OCI-LY1 (cell line): Measurements from ENCODE around the gene CRTC3.

Experiments
- H2AFZ ChIP-seq: fragments of 200-600 bp; sonication (generic), shearing (Covaris generic); 2 replicates; pipeline ENCODE4 v1.6.0; 2014; ENCODE audit warnings: antibody characterized with exemption, mild to moderate bottlenecking, low read length
- H3F3A ChIP-seq: fragments of 200-600 bp; sonication (generic), shearing (Covaris generic); 2 replicates; pipeline ENCODE4 v1.6.0; 2014; ENCODE audit warnings: mild to moderate bottlenecking, antibody characterized with exemption, low read length, moderate library complexity; ENCODE audit not compliant: insufficient read depth
- H3K27ac ChIP-seq: fragments of 200-600 bp; sonication (generic); 2 replicates; pipeline ENCODE4 v1.5.1; 2014; ENCODE audit warnings: low read length, mixed run types, mild to moderate bottlenecking, low read depth; ENCODE audit not compliant: poor library complexity, severe bottlenecking
- H3K27me3 ChIP-seq: fragments of 200-600 bp; sonication (generic); 2 replicates; pipeline ENCODE4 v1.6.0; 2014; ENCODE audit warnings: antibody characterized with exemption, mild to moderate bottlenecking, low read length, moderate library complexity; ENCODE audit not compliant: insufficient read depth
- H3K36me3 ChIP-seq: fragments of 200-600 bp; sonication (generic); 2 replicates; pipeline ENCODE4 v1.6.1; 2014; ENCODE audit warnings: mild to moderate bottlenecking, antibody characterized with exemption, low read length, moderate library complexity, mixed read lengths; ENCODE audit not compliant: insufficient read depth
- H3K4me1 ChIP-seq: fragments of 200-600 bp; sonication (generic); 2 replicates; pipeline ENCODE4 v1.5.1; 2014; ENCODE audit warnings: mild to moderate bottlenecking, low read length, moderate library complexity; ENCODE audit not compliant: insufficient read depth, severe bottlenecking
- H3K4me2 ChIP-seq: fragments of 200-600 bp; sonication (generic), shearing (Covaris generic); 2 replicates; pipeline ENCODE4 v1.6.1; 2014; ENCODE audit warnings: low read length
- H3K4me3 ChIP-seq: fragments of 200-600 bp; sonication (generic); 2 replicates; pipeline ENCODE4 v1.5.1; 2014; ENCODE audit warnings: low read length, low read depth, mild to moderate bottlenecking, mixed read lengths; ENCODE audit not compliant: poor library complexity, severe bottlenecking
- H3K79me2 ChIP-seq: fragments of 200-600 bp; shearing (Covaris generic); 2 replicates; pipeline ENCODE4 v1.6.1; 2016; ENCODE audit warnings: mixed run types, low read length, mixed read lengths; ENCODE audit not compliant: insufficient read depth
- H3K9ac ChIP-seq: fragments of 200-600 bp; sonication (generic), shearing (Covaris generic); 2 replicates; pipeline ENCODE4 v1.6.1; 2014; ENCODE audit warnings: mild to moderate bottlenecking, low read length, mixed read lengths
- H3K9me2 ChIP-seq: fragments of 200-600 bp; sonication (generic), shearing (Covaris generic); 2 replicates; pipeline ENCODE4 v1.6.1; 2014; ENCODE audit warnings: low read depth, mild to moderate bottlenecking, low read length, mixed read lengths
- H3K9me3 ChIP-seq: fragments of 200-600 bp; shearing (Covaris generic); 2 replicates; pipeline ENCODE4 v1.6.1; 2014; ENCODE audit warnings: low read length, mixed read lengths
- H4K20me1 ChIP-seq: fragments of 200-600 bp; sonication (generic), shearing (Covaris generic); 2 replicates; pipeline ENCODE4 v1.6.0; 2016; ENCODE audit warnings: mild to moderate bottlenecking, low read length; ENCODE audit not compliant: insufficient read depth
- EZH2 ChIP-seq: fragments of 200-600 bp; sonication (generic), shearing (Covaris generic); IDR thresholded peaks from 2 replicates; pipeline ENCODE4 v1.8.0; 2017; ENCODE audit warnings: borderline replicate concordance, mixed run types, mild to moderate bottlenecking, antibody characterized with exemption, low read length, moderate library complexity, mixed read lengths
- TF ChIP-seq, protein P1 (sequence below): fragments of 200-600 bp; sonication (generic), shearing (Covaris generic); IDR thresholded peaks from 2 replicates; pipeline ENCODE4 v1.5.1; 2017; ENCODE audit warnings: mild to moderate bottlenecking, antibody characterized with exemption, low read length, moderate library complexity, mixed read lengths

CRTC3 gene

DNA sequence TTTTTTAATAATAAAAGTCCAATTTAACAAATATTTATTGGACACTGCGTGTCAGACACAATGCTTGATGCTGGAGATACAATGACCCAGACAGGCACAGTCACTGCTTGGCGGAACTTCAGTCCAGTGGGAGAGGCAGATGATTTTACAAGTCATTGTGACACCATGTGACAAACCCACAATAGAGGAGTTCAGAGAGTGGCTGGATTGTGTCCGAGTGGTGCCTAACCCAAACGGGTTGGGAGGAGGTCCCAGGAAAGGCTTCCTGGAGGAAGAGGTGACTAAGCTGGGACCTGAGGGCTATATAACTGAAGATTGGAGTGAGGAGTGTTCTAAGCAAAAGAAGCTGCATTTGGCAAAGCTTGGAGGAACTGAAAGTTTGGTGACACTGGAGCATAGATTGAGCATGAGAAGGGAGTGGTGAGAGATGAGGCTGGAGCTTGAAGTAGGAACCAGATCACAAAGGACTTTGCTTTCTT is 41.4 kb downstream of the CRTC3 start:
- H3K27me3 ChIP-seq, result no peaks in the 10 kb centered on the region
- H3F3A ChIP-seq, result no peaks in the 10 kb centered on the region
- no peaks in the 10 kb centered on the region for H4K20me1 ChIP-seq
- H3K4me3 ChIP-seq, result no peak overlapping the region
- H3K9me2 ChIP-seq, result no peaks in the 10 kb centered on the region
- H2AFZ ChIP-seq, result no peak overlapping the region
- no peaks in the 10 kb centered on the region; the same call in 1 of the 2 replicates for H3K36me3 ChIP-seq
- TF ChIP-seq, protein P1, sequence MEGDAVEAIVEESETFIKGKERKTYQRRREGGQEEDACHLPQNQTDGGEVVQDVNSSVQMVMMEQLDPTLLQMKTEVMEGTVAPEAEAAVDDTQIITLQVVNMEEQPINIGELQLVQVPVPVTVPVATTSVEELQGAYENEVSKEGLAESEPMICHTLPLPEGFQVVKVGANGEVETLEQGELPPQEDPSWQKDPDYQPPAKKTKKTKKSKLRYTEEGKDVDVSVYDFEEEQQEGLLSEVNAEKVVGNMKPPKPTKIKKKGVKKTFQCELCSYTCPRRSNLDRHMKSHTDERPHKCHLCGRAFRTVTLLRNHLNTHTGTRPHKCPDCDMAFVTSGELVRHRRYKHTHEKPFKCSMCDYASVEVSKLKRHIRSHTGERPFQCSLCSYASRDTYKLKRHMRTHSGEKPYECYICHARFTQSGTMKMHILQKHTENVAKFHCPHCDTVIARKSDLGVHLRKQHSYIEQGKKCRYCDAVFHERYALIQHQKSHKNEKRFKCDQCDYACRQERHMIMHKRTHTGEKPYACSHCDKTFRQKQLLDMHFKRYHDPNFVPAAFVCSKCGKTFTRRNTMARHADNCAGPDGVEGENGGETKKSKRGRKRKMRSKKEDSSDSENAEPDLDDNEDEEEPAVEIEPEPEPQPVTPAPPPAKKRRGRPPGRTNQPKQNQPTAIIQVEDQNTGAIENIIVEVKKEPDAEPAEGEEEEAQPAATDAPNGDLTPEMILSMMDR, result no peak
- no peak for TF ChIP-seq EZH2
- no peak overlapping the region for H3K9ac ChIP-seq
- no peaks in the 10 kb centered on the region for H3K79me2 ChIP-seq
- H3K4me2 ChIP-seq, result no peak overlapping the region; the same call in 1 of the 2 replicates
- H3K4me1 ChIP-seq, result peaks cover 6% of the 10 kb centered on the region
- no peaks in the 10 kb centered on the region; the same call in 1 of the 2 replicates for H3K9me3 ChIP-seq
- H3K27ac ChIP-seq, result no peak overlapping the region

DNA sequence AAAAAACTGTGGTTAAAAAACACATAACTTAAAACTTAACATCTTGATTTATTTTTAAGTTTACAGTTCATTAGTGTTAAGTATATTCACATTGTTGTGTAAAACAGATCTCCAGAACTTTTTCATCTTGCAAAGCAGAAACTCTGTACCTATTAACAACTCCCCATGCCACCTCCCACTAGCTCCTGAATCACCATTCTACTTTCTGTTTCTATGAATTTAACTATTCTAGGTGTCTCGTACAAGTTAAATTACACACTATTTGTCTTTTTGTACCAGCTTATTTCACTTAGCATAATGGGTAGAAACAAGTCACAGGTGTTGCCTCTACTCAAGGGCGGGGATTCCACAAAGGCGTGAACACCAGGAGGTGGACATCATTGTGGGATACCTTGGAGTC is 43.2 kb downstream of the CRTC3 start:
- no peaks in the 10 kb centered on the region; the same call in 1 of the 2 replicates for H3K9me3 ChIP-seq
- H3K9ac ChIP-seq, result no peak overlapping the region
- no peak overlapping the region for H3K4me3 ChIP-seq
- H3K36me3 ChIP-seq, result no peaks in the 10 kb centered on the region; the same call in 1 of the 2 replicates
- no peaks in the 10 kb centered on the region for H3K9me2 ChIP-seq
- no peak for TF ChIP-seq EZH2
- TF ChIP-seq, protein P1, result no peak
- no peaks in the 10 kb centered on the region for H3K27me3 ChIP-seq
- no peak overlapping the region for H2AFZ ChIP-seq
- no peaks in the 10 kb centered on the region for H3K79me2 ChIP-seq
- H3K4me2 ChIP-seq, result no peak overlapping the region
- no peaks in the 10 kb centered on the region for H4K20me1 ChIP-seq
- no peak overlapping the region for H3K27ac ChIP-seq
- H3F3A ChIP-seq, result no peaks in the 10 kb centered on the region
- peaks cover 6% of the 10 kb centered on the region for H3K4me1 ChIP-seq

DNA sequence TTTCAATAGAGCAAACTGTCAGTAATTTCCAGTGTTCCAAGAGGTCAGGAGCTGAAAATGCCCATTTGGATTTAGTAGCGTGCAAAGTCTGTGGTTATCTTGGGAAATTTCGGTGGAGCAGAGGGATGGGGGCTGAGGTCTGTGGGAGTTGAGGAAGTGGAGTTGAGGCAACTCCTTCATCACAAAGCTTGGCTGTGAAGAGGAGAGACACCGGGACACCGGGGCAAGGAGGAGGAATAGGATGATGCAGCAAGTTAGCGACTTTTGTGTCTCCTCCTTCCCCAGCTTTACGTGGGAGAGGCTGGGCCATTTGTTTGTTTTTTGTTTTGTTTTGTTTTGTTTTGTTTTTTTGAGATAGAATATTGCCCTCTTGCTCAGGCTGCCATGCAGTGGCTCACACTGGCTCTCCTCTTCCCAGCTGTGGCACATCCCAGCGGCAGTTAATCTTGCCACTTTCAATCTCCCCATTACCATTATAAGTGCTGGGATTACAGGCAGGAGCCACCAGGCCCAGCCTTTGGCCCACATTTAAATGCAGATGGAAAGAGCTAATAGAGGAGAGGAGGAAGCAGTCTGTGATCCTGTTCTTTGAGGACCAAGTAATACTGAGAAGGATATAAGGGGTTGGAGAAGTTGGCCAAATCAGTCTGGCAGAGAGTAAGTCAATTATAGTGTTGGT is 47.1 kb downstream of the CRTC3 start:
- Histone ChIP-seq H3K4me2 (no peak overlapping the region), H3K9me2 (no peaks in the 10 kb centered on the region), H4K20me1 (no peaks in the 10 kb centered on the region), H3K9ac (no peak overlapping the region), H3K27ac (no peak overlapping the region), H3K79me2 (no peaks in the 10 kb centered on the region), H3K36me3 (no peaks in the 10 kb centered on the region; the same call in 1 of the 2 replicates), H3K4me3 (no peak overlapping the region), H3K9me3 (no peaks in the 10 kb centered on the region; the same call in 1 of the 2 replicates), H3K4me1 (no peaks in the 10 kb centered on the region), H3K27me3 (no peaks in the 10 kb centered on the region), H3F3A (no peaks in the 10 kb centered on the region), H2AFZ (no peak overlapping the region)
- no peak for TF ChIP-seq EZH2
- TF ChIP-seq, protein P1, result no peak
